Parathyroid adenoma (tissue), 2 donors: ENCODE results near the gene GSG1L2.

Experiments
- H2AFZ ChIP-seq: fragments of 300-600 bp; sonication (generic); one replicate; pipeline ENCODE4 v1.7.0; 2017; ENCODE audit warnings: antibody characterized with exemption, mild to moderate bottlenecking
- H3K27ac ChIP-seq: fragments of 300-600 bp; sonication (generic); one replicate; pipeline ENCODE4 v1.7.0; 2017
- H3K27me3 ChIP-seq: fragments of 300-600 bp; sonication (generic); one replicate; pipeline ENCODE4 v1.7.0; 2017; ENCODE audit warnings: low read length; ENCODE audit not compliant: control insufficient read depth, insufficient read depth
- H3K36me3 ChIP-seq: fragments of 300-600 bp; sonication (generic); one replicate; pipeline ENCODE4 v1.7.0; 2017; ENCODE audit warnings: low read length; ENCODE audit not compliant: control insufficient read depth, insufficient read depth
- H3K4me1 ChIP-seq: fragments of 300-600 bp; sonication (generic); one replicate; pipeline ENCODE4 v1.7.0; 2017; ENCODE audit warnings: control low read depth
- H3K4me2 ChIP-seq: fragments of 300-600 bp; sonication (generic); one replicate; pipeline ENCODE4 v1.7.0; 2017; ENCODE audit warnings: low read length
- H3K4me3 ChIP-seq: fragments of 300-600 bp; sonication (generic); one replicate; pipeline ENCODE4 v1.7.0; 2017; ENCODE audit warnings: low read depth, low read length
- H3K79me2 ChIP-seq: fragments of 300-600 bp; sonication (generic); one replicate; pipeline ENCODE4 v1.7.0; 2017; ENCODE audit warnings: control low read depth
- H3K9ac ChIP-seq: fragments of 300-600 bp; sonication (generic); one replicate; pipeline ENCODE4 v1.7.0; 2017; ENCODE audit warnings: mild to moderate bottlenecking
- H3K9me3 ChIP-seq: fragments of 300-600 bp; sonication (generic); one replicate; pipeline ENCODE4 v1.7.0; 2017; ENCODE audit warnings: low read length; ENCODE audit not compliant: control insufficient read depth
- CTCF ChIP-seq: fragments of 300-600 bp; sonication (generic); IDR thresholded peaks from one replicate; pipeline ENCODE4 v1.7.0; 2017; ENCODE audit warnings: antibody characterized with exemption, mild to moderate bottlenecking
- donor health status: primary hyperparathyroidism.

GSG1L2 gene

GRCh38 chr17:9766970-9767369 lies 54.9 kb downstream of the GSG1L2 start:
- Histone ChIP-seq H3K27ac (no peak overlapping the region), H3K4me1 (no peaks in the 10 kb centered on the region), H3K27me3 (no peaks in the 10 kb centered on the region), H2AFZ (no peak overlapping the region), H3K36me3 (no peaks in the 10 kb centered on the region), H3K4me2 (no peak overlapping the region), H3K4me3 (no peak overlapping the region), H3K79me2 (no peaks in the 10 kb centered on the region), H3K9me3 (no peaks in the 10 kb centered on the region), H3K9ac (no peak overlapping the region)
- TF ChIP-seq CTCF = no peak

GRCh38 chr17:9765322-9765721 lies 56.6 kb downstream of the GSG1L2 start:
- Histone ChIP-seq H3K9ac (no peak overlapping the region), H3K4me3 (no peak overlapping the region), H3K4me1 (no peaks in the 10 kb centered on the region), H3K4me2 (no peak overlapping the region), H3K79me2 (no peaks in the 10 kb centered on the region), H3K27me3 (no peaks in the 10 kb centered on the region), H3K36me3 (no peaks in the 10 kb centered on the region), H3K27ac (no peak overlapping the region), H2AFZ (no peak overlapping the region), H3K9me3 (no peaks in the 10 kb centered on the region)
- no peak for TF ChIP-seq CTCF

GRCh38 chr17:9763643-9764042 lies 58.2 kb downstream of the GSG1L2 start:
- no peaks in the 10 kb centered on the region for H3K36me3 ChIP-seq

GRCh38 chr17:9760266-9760665 lies 61.6 kb downstream of the GSG1L2 start:
- Histone ChIP-seq H3K4me3 (no peak overlapping the region), H2AFZ (no peak overlapping the region), H3K27me3 (no peaks in the 10 kb centered on the region), H3K27ac (no peak overlapping the region), H3K79me2 (no peaks in the 10 kb centered on the region), H3K36me3 (no peaks in the 10 kb centered on the region), H3K9me3 (no peaks in the 10 kb centered on the region), H3K4me1 (no peaks in the 10 kb centered on the region), H3K4me2 (no peak overlapping the region), H3K9ac (no peak overlapping the region)
- no peak for TF ChIP-seq CTCF

More at GRCh38 chr17:9763643-9764042, 58.2 kb downstream of the GSG1L2 start:
- Histone ChIP-seq H3K4me2 (no peak overlapping the region), H3K9ac (no peak overlapping the region), H3K27ac (no peak overlapping the region), H3K4me1 (no peaks in the 10 kb centered on the region), H2AFZ (no peak overlapping the region), H3K9me3 (no peaks in the 10 kb centered on the region), H3K4me3 (no peak overlapping the region), H3K79me2 (no peaks in the 10 kb centered on the region), H3K27me3 (no peaks in the 10 kb centered on the region)
- no peak for TF ChIP-seq CTCF

- Histone ChIP-seq H3K36me3 (no peaks in the 10 kb centered on the region), H3K4me2 (no peak overlapping the region), H3K4me1 (no peaks in the 10 kb centered on the region), H3K27me3 (no peaks in the 10 kb centered on the region), H3K9ac (no peak overlapping the region), H3K9me3 (no peaks in the 10 kb centered on the region), H3K79me2 (no peaks in the 10 kb centered on the region), H2AFZ (no peak overlapping the region), H3K4me3 (no peak overlapping the region), H3K27ac (no peak overlapping the region)
- no peak for TF ChIP-seq CTCF
These were observed 66.8 kb downstream of the GSG1L2 start for GRCh38 chr17:9755083-9755482.
